Activated CD4-positive, alpha-beta T cell treated with anti-CD3 and anti-CD28 coated beads, Interleukin-2, amount 10 ng/mL, durations not matched to agents 7 days and 5 days (primary cell): ENCODE data around the gene MAGI2. TPM values are rescaled to one million over a fixed set of nuclear protein-coding genes. Genes with fewer than 3 reads are reported as not detected.

Source experiments
- CTCF ChIA-PET: fragments of 350-600 bp; sonication (Branson Sonifier 250); formaldehyde crosslinking; loops from one replicate; lab custom pipeline; 2021; ENCODE audit warnings: antibody characterized with exemption; lab: Charles Lee
- POLR2A ChIA-PET: fragments of 350-600 bp; sonication (Branson Sonifier 250); formaldehyde crosslinking; loops from one replicate; lab custom pipeline; 2021; ENCODE audit warnings: antibody characterized with exemption; lab: Charles Lee
- DNase-seq: peaks from one replicate; pipeline ENCODE4 v3.0.0-alpha.2; 2020
- H3K27ac Mint-ChIP-seq: one replicate; pipeline ENCODE4 v1.8.0; 2021; ENCODE audit warnings: mild to moderate bottlenecking, moderate library complexity, mixed read lengths
- H3K27me3 Mint-ChIP-seq: one replicate; pipeline ENCODE4 v1.8.0; 2021; ENCODE audit warnings: mixed read lengths
- H3K36me3 Mint-ChIP-seq: one replicate; pipeline ENCODE4 v1.8.0; 2021; ENCODE audit warnings: low read depth, mixed read lengths
- H3K4me1 Mint-ChIP-seq: one replicate; pipeline ENCODE4 v1.8.0; 2021; ENCODE audit warnings: mixed read lengths
- H3K4me3 Mint-ChIP-seq: one replicate; pipeline ENCODE4 v1.8.0; 2021; ENCODE audit warnings: mild to moderate bottlenecking, moderate library complexity, mixed read lengths
- H3K9me3 Mint-ChIP-seq: one replicate; pipeline ENCODE4 v1.8.0; 2021; ENCODE audit warnings: mixed read lengths
- total RNA-seq, 2 experiments: library from RNA; stranded (reverse); gene quantifications; one replicate each; pipeline ENCODE4 v1.2.3, GENCODE V29; 2021

MAGI2 gene
- total RNA-seq, 2 experiments from 2014 or later: 0.05 to 0.10 TPM

DNA sequence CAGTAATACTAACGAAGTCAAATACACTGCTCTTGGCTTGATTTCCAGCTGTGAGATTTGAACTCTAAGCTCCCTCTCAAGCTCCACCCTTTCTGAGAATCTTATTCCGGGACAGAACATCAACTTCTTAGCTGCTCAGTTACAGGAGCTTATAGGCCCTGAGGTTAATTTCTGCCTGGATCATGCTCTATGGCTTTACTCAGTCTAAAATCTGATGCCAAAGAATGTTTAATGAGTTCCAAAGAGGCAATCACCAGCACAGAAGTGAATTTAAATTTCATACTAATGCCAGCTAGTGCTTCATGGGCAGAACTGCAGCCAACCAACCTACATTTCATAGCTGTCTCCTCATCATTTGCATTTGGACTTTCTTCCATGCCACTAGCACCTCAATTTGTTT lies 707.2 kb downstream of the MAGI2 start:
- no peaks in the 10 kb centered on the region for H3K36me3 Mint-ChIP-seq
- ChIA-PET CTCF (no interaction called here), POLR2A (no interaction called here)
- no peak overlapping the region for H3K27ac Mint-ChIP-seq
- no peaks in the 10 kb centered on the region for H3K9me3 Mint-ChIP-seq
- H3K4me3 Mint-ChIP-seq: no peak overlapping the region
- no peaks in the 10 kb centered on the region for H3K4me1 Mint-ChIP-seq
- no peak for DNase-seq
- no peaks in the 10 kb centered on the region for H3K27me3 Mint-ChIP-seq

DNA sequence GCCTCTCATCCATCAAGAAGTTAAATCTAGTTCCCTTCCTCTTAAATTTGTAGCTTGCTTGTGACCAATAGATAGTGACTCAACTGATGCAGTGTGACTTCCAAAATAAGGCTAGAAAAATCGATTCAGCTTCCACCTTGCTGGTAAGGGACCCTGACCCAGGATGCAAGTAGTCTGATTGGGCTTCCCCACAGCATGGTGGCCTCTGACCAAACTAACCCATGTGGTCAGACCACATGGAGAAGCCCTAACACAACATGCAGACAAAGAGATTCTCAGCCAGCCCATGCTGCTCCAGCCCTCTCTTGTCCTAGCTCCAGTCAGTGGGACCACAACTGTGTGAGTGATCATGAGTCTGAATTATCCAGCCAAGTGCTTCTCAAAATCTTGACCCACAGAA lies 710.8 kb downstream of the MAGI2 start:
- POLR2A ChIA-PET: no interaction called here
- no peaks in the 10 kb centered on the region for H3K27me3 Mint-ChIP-seq

DNA sequence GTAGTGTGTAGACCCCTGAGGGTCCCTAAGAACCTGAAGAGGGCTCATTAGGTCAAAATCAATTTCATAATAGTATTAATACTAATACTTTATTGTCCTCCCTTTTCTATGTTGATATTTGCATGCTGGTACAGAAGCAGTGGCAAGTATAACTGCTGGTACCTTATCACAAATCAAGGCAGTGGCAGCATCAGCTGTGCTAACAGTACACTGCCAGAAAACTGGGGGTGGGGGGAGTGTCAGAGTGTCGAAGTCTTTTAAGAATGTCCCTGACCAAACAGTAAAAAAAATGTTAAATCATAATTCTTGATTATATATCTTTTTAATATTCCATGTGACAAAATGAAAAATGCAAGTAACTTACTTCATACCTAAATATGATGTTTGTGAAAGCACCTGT lies 716.9 kb downstream of the MAGI2 start:
- ChIA-PET CTCF (no interaction called here), POLR2A (no interaction called here)
- H3K27ac Mint-ChIP-seq: no peak overlapping the region
- no peaks in the 10 kb centered on the region for H3K36me3 Mint-ChIP-seq
- no peaks in the 10 kb centered on the region for H3K27me3 Mint-ChIP-seq
- DNase-seq: no peak
- H3K4me3 Mint-ChIP-seq: no peak overlapping the region
- no peaks in the 10 kb centered on the region for H3K4me1 Mint-ChIP-seq
- H3K9me3 Mint-ChIP-seq: no peaks in the 10 kb centered on the region

More for the DNA sequence above, 710.8 kb downstream of the MAGI2 start:
- CTCF ChIA-PET: no interaction called here
- no peaks in the 10 kb centered on the region for H3K4me1 Mint-ChIP-seq
- no peak for DNase-seq
- H3K36me3 Mint-ChIP-seq: no peaks in the 10 kb centered on the region
- no peak overlapping the region for H3K4me3 Mint-ChIP-seq
- H3K27ac Mint-ChIP-seq: no peak overlapping the region
- H3K9me3 Mint-ChIP-seq: no peaks in the 10 kb centered on the region

DNA sequence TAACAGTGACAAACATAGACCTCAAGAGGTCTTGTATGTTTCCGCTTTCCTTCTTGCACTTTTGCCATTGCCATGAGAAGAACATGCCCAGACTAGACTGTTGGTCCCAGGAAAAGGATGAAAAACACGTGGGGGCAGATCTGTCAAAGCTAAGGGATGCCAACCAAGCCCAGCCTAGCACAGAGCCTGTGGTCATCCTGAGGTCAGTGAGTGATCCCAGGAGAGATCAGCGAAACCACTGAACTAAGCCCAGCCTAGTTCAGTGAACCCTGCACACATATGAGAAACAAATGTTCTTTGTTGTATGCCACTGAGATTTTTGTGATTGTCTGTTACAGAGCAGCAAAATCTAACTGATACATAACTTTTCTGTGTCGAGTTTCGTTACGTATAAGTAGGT lies 718.8 kb downstream of the MAGI2 start:
- Mint-ChIP-seq H3K4me3 (no peak overlapping the region), H3K27me3 (no peaks in the 10 kb centered on the region), H3K4me1 (no peaks in the 10 kb centered on the region), H3K9me3 (no peaks in the 10 kb centered on the region), H3K27ac (no peak overlapping the region), H3K36me3 (no peaks in the 10 kb centered on the region)
- DNase-seq: no peak
- ChIA-PET CTCF (no interaction called here), POLR2A (no interaction called here)

DNA sequence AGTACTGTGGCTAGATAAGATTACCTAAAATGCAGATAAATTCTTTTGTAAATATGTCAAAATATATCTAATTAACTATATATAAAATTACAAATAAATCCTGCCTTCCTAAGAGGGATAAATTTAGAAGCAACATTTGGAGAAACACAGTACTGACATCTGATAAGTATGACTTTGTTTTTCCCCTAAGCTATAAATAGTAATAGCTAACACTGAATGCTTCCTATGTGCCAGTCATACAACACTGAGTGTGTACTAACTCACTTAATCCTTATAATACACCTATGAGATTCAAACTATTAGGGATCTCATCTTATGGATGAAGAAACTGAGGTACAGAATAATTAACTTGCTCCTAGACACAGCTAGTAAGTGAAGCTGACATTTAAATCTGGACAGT lies 733.4 kb downstream of the MAGI2 start:
- CTCF ChIA-PET: no interaction called here
- Mint-ChIP-seq H3K36me3 (no peaks in the 10 kb centered on the region), H3K4me1 (no peaks in the 10 kb centered on the region), H3K27ac (no peak overlapping the region), H3K27me3 (no peaks in the 10 kb centered on the region), H3K4me3 (no peak overlapping the region), H3K9me3 (no peaks in the 10 kb centered on the region)
- no peak for DNase-seq
- POLR2A ChIA-PET: no interaction called here

DNA sequence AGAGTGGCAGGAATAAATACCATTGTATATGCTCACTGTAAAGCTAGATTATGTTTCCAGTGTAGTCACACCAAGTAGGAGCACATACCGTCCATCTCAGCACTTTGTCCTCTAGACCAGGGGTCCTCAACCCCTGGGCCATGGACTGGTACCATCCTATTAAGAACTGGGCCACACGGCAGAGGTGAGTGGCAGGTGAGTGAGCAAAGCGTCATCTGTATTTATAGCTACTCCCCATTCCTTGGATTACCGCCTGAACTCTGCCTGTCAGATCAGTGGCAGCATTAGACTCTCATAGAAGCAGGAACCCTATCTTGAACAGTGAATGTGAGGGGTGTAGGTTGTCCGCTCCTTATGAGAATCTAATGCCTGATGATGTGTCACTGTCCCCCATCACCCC lies 735.3 kb downstream of the MAGI2 start:
- POLR2A ChIA-PET: no interaction called here
- H3K4me1 Mint-ChIP-seq: no peaks in the 10 kb centered on the region
- no peak overlapping the region for H3K4me3 Mint-ChIP-seq
- no peaks in the 10 kb centered on the region for H3K27me3 Mint-ChIP-seq
- DNase-seq: no peak
- CTCF ChIA-PET: no interaction called here
- no peak overlapping the region for H3K27ac Mint-ChIP-seq
- H3K36me3 Mint-ChIP-seq: no peaks in the 10 kb centered on the region
- peaks cover under 1% of the 10 kb centered on the region for H3K9me3 Mint-ChIP-seq

DNA sequence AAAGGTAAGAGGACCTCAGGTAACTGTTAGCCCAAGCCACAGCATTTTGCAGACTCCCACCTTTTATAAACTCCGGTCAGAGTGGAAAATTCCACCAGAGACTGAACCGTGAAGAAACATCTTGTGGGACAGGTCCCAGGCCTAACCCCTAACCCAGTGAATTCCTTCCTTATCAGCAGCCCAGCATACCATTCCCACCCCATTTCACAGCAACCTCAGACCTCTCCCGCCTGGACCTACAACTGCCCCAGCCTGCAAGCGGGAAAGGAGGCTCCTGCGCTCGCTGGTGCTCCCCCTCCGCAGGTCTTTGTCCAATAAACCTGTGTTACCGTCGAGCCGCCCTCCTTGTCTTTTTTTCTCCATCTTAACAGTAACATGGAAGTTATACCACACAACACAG lies 736.6 kb downstream of the MAGI2 start:
- H3K27ac Mint-ChIP-seq: no peak overlapping the region
- POLR2A ChIA-PET: no interaction called here
- H3K36me3 Mint-ChIP-seq: no peaks in the 10 kb centered on the region

DNA sequence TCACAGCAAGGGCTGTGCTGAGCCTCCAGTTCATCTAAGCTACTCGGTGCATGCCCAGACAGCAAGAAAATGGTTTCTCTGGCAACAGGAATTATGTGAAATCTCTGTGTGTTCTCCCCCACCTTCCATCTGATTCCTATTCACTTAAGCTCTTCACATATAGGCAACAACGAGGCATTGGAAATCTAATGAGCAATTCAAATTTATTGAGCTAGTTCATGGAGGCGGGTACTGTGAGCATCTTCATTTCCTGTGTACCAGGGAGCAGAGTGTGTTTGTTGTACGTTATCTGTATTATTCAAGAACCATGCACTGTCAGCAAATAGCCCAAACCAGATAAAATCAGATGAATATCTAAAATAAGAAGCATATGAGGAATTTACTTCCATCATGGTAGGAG lies 739.1 kb downstream of the MAGI2 start:
- no peak for DNase-seq
- Mint-ChIP-seq H3K4me3 (no peak overlapping the region), H3K27ac (no peak overlapping the region), H3K27me3 (no peaks in the 10 kb centered on the region), H3K36me3 (no peaks in the 10 kb centered on the region), H3K9me3 (peaks cover 2% of the 10 kb centered on the region), H3K4me1 (no peaks in the 10 kb centered on the region)
- POLR2A ChIA-PET: no interaction called here
- CTCF ChIA-PET: no interaction called here

More for the DNA sequence above, 736.6 kb downstream of the MAGI2 start:
- Mint-ChIP-seq H3K9me3 (peaks cover 2% of the 10 kb centered on the region), H3K4me1 (no peaks in the 10 kb centered on the region), H3K27me3 (no peaks in the 10 kb centered on the region), H3K4me3 (no peak overlapping the region)
- no peak for DNase-seq
- CTCF ChIA-PET: no interaction called here

DNA sequence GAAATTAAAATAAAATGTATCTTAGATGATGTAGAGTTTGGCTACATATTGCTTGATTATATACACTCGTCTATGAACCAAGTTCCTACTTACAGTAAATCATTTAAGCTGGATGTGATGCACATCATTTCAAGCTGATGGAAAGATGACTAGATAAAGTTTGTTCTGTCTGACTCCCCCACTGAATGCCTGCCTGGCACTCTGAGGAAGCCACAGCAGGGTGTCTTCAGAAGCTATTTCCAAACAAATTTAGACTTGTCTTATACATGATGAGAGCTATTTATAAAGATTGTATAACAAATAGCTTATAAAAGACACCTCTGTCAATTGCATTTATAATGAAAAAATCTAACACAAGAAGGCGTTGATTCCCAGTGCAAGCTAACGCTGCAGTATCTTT lies 741.4 kb downstream of the MAGI2 start:
- DNase-seq: no peak
- Mint-ChIP-seq H3K36me3 (no peaks in the 10 kb centered on the region), H3K4me3 (no peak overlapping the region), H3K9me3 (peaks cover 2% of the 10 kb centered on the region), H3K27ac (no peak overlapping the region), H3K4me1 (no peaks in the 10 kb centered on the region), H3K27me3 (no peaks in the 10 kb centered on the region)
- ChIA-PET CTCF (no interaction called here), POLR2A (no interaction called here)

DNA sequence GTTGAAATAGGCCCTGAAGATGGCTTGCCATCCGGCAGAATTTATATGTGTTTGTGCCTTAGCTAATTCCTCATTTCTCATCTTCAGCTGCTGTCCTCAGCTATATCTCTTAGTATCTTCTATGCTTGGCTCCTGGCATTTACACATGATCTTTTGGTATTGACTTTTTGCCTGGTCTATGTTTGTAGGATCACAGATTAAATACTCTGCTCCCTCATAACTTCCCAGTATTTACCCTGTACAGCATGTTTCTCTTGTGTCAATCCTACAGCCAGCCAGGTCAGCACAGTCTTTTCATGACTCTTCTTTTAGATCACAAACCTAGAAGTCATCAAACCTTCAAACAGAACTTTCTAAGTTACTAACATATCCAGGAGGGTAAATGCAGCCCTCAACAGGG lies 743.8 kb downstream of the MAGI2 start:
- Mint-ChIP-seq H3K27me3 (no peaks in the 10 kb centered on the region), H3K36me3 (no peaks in the 10 kb centered on the region), H3K27ac (no peak overlapping the region), H3K4me3 (no peak overlapping the region), H3K4me1 (no peaks in the 10 kb centered on the region), H3K9me3 (peaks cover 2% of the 10 kb centered on the region)
- CTCF ChIA-PET: interaction anchor here (1.0 kb wide), 1 partner anchor 15 kb away, joined by 3 read pairs; no protein-coding TSS in a partner anchor
- DNase-seq: no peak
- POLR2A ChIA-PET: no interaction called here

DNA sequence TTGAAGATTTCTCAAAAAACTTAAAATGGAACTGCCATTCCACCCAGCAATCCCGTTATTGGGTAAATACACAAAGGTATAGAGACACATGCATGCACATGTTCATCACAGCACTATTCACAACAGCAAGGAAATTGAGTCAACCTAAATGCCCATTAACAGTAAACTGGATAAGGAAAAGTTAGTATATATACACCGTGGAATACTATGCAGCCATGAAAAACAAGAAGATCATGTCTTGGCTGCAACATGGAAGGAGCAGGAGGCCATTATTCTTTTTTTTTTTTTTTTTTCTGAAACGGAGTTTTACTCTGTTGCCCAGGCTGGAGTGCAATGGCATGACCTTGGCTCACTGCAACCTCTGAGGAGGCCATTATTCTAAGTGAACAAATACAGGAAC lies 749.0 kb downstream of the MAGI2 start:
- ChIA-PET POLR2A (no interaction called here), CTCF (no interaction called here)
- Mint-ChIP-seq H3K27ac (no peak overlapping the region), H3K9me3 (no peaks in the 10 kb centered on the region), H3K27me3 (no peaks in the 10 kb centered on the region), H3K4me3 (no peak overlapping the region), H3K36me3 (no peaks in the 10 kb centered on the region), H3K4me1 (no peaks in the 10 kb centered on the region)
- DNase-seq: no peak

DNA sequence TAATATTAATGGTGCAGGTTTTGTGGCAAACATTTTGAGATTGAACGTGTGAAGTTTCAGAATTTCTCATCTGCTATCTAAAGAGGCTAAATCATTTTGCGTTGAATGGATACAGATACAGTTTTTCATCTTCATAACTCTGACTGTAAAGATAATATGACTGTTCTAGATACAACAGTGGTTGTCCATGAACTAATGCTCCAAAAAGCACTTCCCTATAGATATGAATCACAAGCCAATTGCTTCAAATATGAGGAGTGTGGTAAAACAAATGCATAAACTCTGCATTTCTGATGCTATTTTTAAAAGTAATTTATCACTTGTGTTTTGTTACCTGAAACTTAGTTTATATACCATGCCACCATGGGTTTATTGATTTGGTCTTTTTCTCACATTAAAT lies 750.1 kb downstream of the MAGI2 start:
- Mint-ChIP-seq H3K36me3 (no peaks in the 10 kb centered on the region), H3K27ac (no peak overlapping the region), H3K4me1 (no peaks in the 10 kb centered on the region), H3K9me3 (no peaks in the 10 kb centered on the region), H3K4me3 (no peak overlapping the region), H3K27me3 (no peaks in the 10 kb centered on the region)
- ChIA-PET POLR2A (no interaction called here), CTCF (no interaction called here)
- no peak for DNase-seq

DNA sequence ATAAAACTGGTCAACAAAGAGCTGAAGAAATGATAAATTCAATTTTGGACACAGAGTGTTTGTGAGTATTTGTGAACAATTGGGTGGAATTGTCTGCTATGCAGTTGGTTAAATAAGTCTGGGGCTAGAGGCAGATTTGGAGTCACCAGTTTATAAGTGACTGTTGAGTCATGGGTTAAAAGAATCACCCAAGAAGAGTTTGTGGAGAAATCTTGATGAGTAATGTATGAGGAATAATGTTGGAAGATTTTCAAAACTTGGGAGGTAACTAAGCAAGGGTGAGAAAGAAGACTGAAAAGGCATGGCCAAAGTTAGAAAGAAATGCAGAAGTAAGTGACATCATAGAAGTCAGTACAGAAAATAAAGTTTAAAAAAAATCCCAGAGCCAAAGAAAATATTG lies 750.7 kb downstream of the MAGI2 start:
- Mint-ChIP-seq H3K9me3 (no peaks in the 10 kb centered on the region), H3K4me1 (no peaks in the 10 kb centered on the region), H3K36me3 (no peaks in the 10 kb centered on the region), H3K4me3 (no peak overlapping the region), H3K27me3 (no peaks in the 10 kb centered on the region), H3K27ac (no peak overlapping the region)
- ChIA-PET CTCF (no interaction called here), POLR2A (no interaction called here)
- no peak for DNase-seq

DNA sequence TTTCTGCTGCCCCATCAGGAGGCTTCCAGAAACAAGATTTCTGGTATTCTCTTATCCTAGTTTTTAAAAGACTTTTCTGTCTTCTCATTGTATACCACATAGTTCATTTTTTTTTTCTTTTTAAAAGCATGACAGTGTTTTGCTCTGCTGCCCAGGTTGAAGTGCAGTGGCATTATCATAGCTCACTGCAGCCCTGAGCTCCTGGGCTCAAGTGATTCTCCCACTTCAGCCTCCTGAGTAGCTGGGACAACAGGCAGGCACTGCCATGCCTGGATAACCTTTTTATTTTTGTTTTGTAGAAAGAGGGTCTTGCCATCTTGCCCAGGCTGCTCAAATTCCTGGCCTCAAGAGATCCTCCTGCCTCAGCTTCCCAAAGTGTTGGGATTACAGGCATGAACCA lies 757.6 kb downstream of the MAGI2 start:
- H3K4me1 Mint-ChIP-seq: no peaks in the 10 kb centered on the region
- no peak overlapping the region for H3K4me3 Mint-ChIP-seq
- ChIA-PET CTCF (no interaction called here), POLR2A (no interaction called here)
- H3K27me3 Mint-ChIP-seq: no peaks in the 10 kb centered on the region
- no peak for DNase-seq
- no peak overlapping the region for H3K27ac Mint-ChIP-seq
- no peaks in the 10 kb centered on the region for H3K9me3 Mint-ChIP-seq
- no peaks in the 10 kb centered on the region for H3K36me3 Mint-ChIP-seq
